HEK293 (cell line): ENCODE results near the gene STRIP1.

Source experiments
- CTCF ChIA-PET: fragments of 350-600 bp; formaldehyde crosslinking; extraction: SDS; loops from one replicate; lab custom pipeline; 2021; ENCODE audit warnings: antibody characterized with exemption; lab: Yijun Ruan, JAX
- POLR2A ChIA-PET: fragments of 300-600 bp; formaldehyde crosslinking; extraction: SDS; loops from one replicate; lab custom pipeline; 2020; ENCODE audit warnings: antibody characterized with exemption, inconsistent platforms; lab: Yijun Ruan, JAX
- H3K27ac ChIP-seq: fragments of 200-500 bp; sonication (Bioruptor generic); 2 replicates; pipeline ENCODE4 v1.5.1; 2014; ENCODE audit warnings: low read depth, low read length, control low read depth, inconsistent platforms; ENCODE audit errors: extremely low read depth
- H3K36me3 ChIP-seq, 2 experiments: fragments of 200-500 bp in 1 of 2; sonication (Bioruptor generic) in 1 of 2; 1 replicate in 1 of 2; 2 replicates in 1 of 2; pipeline ENCODE4 v1.5.1; 2014 to 2017; ENCODE audit warnings: inconsistent platforms in 2 of 2, low read length in 2 of 2; ENCODE audit not compliant: control insufficient read depth in 2 of 2, insufficient read depth in 1 of 2
- H3K4me1 ChIP-seq: fragments of 200-500 bp; sonication (Bioruptor generic); 2 replicates; pipeline ENCODE4 v1.5.1; 2014; ENCODE audit warnings: mild to moderate bottlenecking, low read length, inconsistent platforms; ENCODE audit not compliant: control insufficient read depth, insufficient read depth
- H3K4me3 ChIP-seq: 2 replicates; pipeline ENCODE4 v1.5.1; 2011; ENCODE audit warnings: low read depth, mild to moderate bottlenecking, control low read depth, low read length, moderate library complexity
- H3K9me3 ChIP-seq: fragments of 200-500 bp; sonication (Bioruptor generic); 2 replicates; pipeline ENCODE4 v1.5.1; 2014; ENCODE audit warnings: low read depth, low read length, inconsistent platforms; ENCODE audit not compliant: control insufficient read depth, insufficient read depth
- ELK4 ChIP-seq: IDR thresholded peaks from 2 replicates; pipeline ENCODE4 v1.6.1; 2011; ENCODE audit warnings: mild to moderate bottlenecking, low read depth, low read length, borderline replicate concordance
- FEZF1 ChIP-seq: fragments of 450-650 bp; formaldehyde crosslinking; IDR thresholded peaks from 2 replicates; pipeline ENCODE4 v1.5.1; 2016; ENCODE audit warnings: missing biosample characterization, missing genetic modification characterization
- GLI2 ChIP-seq: fragments of 450-650 bp; formaldehyde crosslinking; IDR thresholded peaks from 2 replicates; pipeline ENCODE4; 2017; ENCODE audit warnings: missing biosample characterization, missing genetic modification characterization, low read depth, borderline replicate concordance
- HOXA7 ChIP-seq: sonication (generic); formaldehyde crosslinking; IDR thresholded peaks from 2 replicates; pipeline ENCODE4 v1.8.1; 2022; ENCODE audit warnings: missing genetic modification reagents, borderline replicate concordance
- IKZF3 ChIP-seq: fragments of 450-650 bp; IDR thresholded peaks from 2 replicates; pipeline ENCODE4 v1.5.0; 2018; ENCODE audit warnings: missing biosample characterization, mild to moderate bottlenecking, missing genetic modification characterization, moderate library complexity
- KLF10 ChIP-seq: fragments of 450-650 bp; IDR thresholded peaks from 2 replicates; pipeline ENCODE4 v1.5.1; 2018; ENCODE audit warnings: missing biosample characterization, mild to moderate bottlenecking, missing genetic modification characterization
- SP3 ChIP-seq: fragments of 450-650 bp; formaldehyde crosslinking; IDR thresholded peaks from 2 replicates; pipeline ENCODE4 v1.5.1; 2016; ENCODE audit warnings: missing biosample characterization, missing genetic modification characterization
- TRIM28 ChIP-seq: IDR thresholded peaks from 2 replicates; pipeline ENCODE4 v1.6.1; 2011; ENCODE audit warnings: low read length, control low read depth, borderline replicate concordance
- ZBTB1 ChIP-seq: fragments of 450-650 bp; formaldehyde crosslinking; IDR thresholded peaks from 2 replicates; pipeline ENCODE4 v1.5.1; 2016; ENCODE audit warnings: missing biosample characterization, missing genetic modification characterization
- ZNF121 ChIP-seq: fragments of 450-650 bp; formaldehyde crosslinking; IDR thresholded peaks from 2 replicates; pipeline ENCODE4 v1.5.1; 2016; ENCODE audit warnings: missing biosample characterization, missing genetic modification characterization
- ZNF221 ChIP-seq: fragments of 450-650 bp; formaldehyde crosslinking; IDR thresholded peaks from 2 replicates; pipeline ENCODE4 v1.5.1; 2017; ENCODE audit warnings: missing biosample characterization, missing genetic modification characterization, borderline replicate concordance
- ZNF391 ChIP-seq: fragments of 450-650 bp; formaldehyde crosslinking; IDR thresholded peaks from 2 replicates; pipeline ENCODE4 v1.5.1; 2016; ENCODE audit warnings: low read depth, missing biosample characterization, missing genetic modification characterization, borderline replicate concordance
- ZNF473 ChIP-seq: fragments of 450-650 bp; formaldehyde crosslinking; IDR thresholded peaks from 2 replicates; pipeline ENCODE4 v1.5.1; 2017; ENCODE audit warnings: missing biosample characterization, missing genetic modification characterization
- ZNF621 ChIP-seq: fragments of 450-650 bp; formaldehyde crosslinking; IDR thresholded peaks from 2 replicates; pipeline ENCODE4 v1.5.1; 2017; ENCODE audit warnings: missing biosample characterization, missing genetic modification characterization
- ZNF660 ChIP-seq: fragments of 450-650 bp; IDR thresholded peaks from 2 replicates; pipeline ENCODE4 v1.5.1; 2018; ENCODE audit warnings: missing biosample characterization, mild to moderate bottlenecking, missing genetic modification characterization
- ZNF776 ChIP-seq: fragments of 450-650 bp; formaldehyde crosslinking; IDR thresholded peaks from 2 replicates; pipeline ENCODE4 v1.5.0; 2017; ENCODE audit warnings: missing biosample characterization, missing genetic modification characterization, borderline replicate concordance
- ZNF792 ChIP-seq: fragments of 450-650 bp; formaldehyde crosslinking; IDR thresholded peaks from 2 replicates; pipeline ENCODE4 v1.5.1; 2016; ENCODE audit warnings: missing biosample characterization, missing genetic modification characterization
- ZSCAN18 ChIP-seq: fragments of 450-650 bp; formaldehyde crosslinking; IDR thresholded peaks from 2 replicates; pipeline ENCODE4 v1.5.1; 2016; ENCODE audit warnings: missing biosample characterization, missing genetic modification characterization
- ZSCAN4 ChIP-seq: fragments of 450-650 bp; formaldehyde crosslinking; IDR thresholded peaks from 2 replicates; pipeline ENCODE4 v1.5.1; 2017; ENCODE audit warnings: missing biosample characterization, missing genetic modification characterization

The STRIP1 gene

GRCh38 chr1:110069404-110070281 lies 35.2 kb downstream of the STRIP1 start:
- ChIA-PET CTCF (no interaction called here), POLR2A (no interaction called here)
- TF ChIP-seq ZNF221 = no peak
- TF ChIP-seq ZNF473 (tag by site-specific recombination) = no peak
- H3K27ac ChIP-seq = no peak overlapping the region
- no peaks in the 10 kb centered on the region for H3K36me3 ChIP-seq
- H3K9me3 ChIP-seq = no peaks in the 10 kb centered on the region
- no peaks in the 10 kb centered on the region for H3K4me1 ChIP-seq
- H3K4me3 ChIP-seq = no peak overlapping the region

- H3K4me3 ChIP-seq = no peak overlapping the region
- H3K36me3 ChIP-seq = no peaks in the 10 kb centered on the region
- no peaks in the 10 kb centered on the region for H3K9me3 ChIP-seq
- H3K4me1 ChIP-seq = no peaks in the 10 kb centered on the region
- CTCF ChIA-PET = interaction anchor here (1.0 to 1.5 kb wide), 3 partner anchors 10 to 64 kb away, joined by 3 to 15 read pairs (median 7); no protein-coding TSS in a partner anchor
- POLR2A ChIA-PET = no interaction called here
- no peak for TF ChIP-seq ZNF391 (tag by site-specific recombination)
- TF ChIP-seq FEZF1 (tag by site-specific recombination) = no peak
- TF ChIP-seq KLF10 (tag by site-specific recombination) = no peak
- no peak for TF ChIP-seq TRIM28
- TF ChIP-seq ZNF792 (tag by site-specific recombination) = no peak
- TF ChIP-seq GLI2 = no peak
- no peak for TF ChIP-seq HOXA7 (CRISPR knock-in tag)
- TF ChIP-seq ZSCAN18 (tag by site-specific recombination) = no peak
- no peak for TF ChIP-seq ZNF621
- TF ChIP-seq ZNF776 = no peak
- TF ChIP-seq ZBTB1 (tag by site-specific recombination) = no peak
- no peak for TF ChIP-seq IKZF3
- H3K27ac ChIP-seq = no peak overlapping the region
Measured at GRCh38 chr1:110070282-110070669, 35.9 kb downstream of the STRIP1 start.

GRCh38 chr1:110070671-110071242 lies 36.3 kb downstream of the STRIP1 start, which contains the start of gene ALX3:
TSS of gene ALX3 (minus strand) at chr1:110070672. CDS start at chr1:110070612, 60 bp downstream.
- H3K27ac ChIP-seq = no peak within 1 kb of the TSS
- TF ChIP-seq ZNF121 (tag by site-specific recombination) (no peak), ELK4 (no peak), ZNF660 (tag by site-specific recombination) (no peak), ZSCAN4 (tag by site-specific recombination) (no peak), SP3 (tag by site-specific recombination) (no peak)
- TF ChIP-seq, all 188 proteins: peak for 0
- ChIA-PET CTCF (interaction anchor here (1.0 to 1.8 kb wide), 6 partner anchors 11 to 63 kb away, joined by 3 to 15 read pairs (median 4); no protein-coding TSS in a partner anchor), POLR2A (no interaction called here)
- H3K9me3 ChIP-seq = no peaks in the 10 kb centered on the region
- no peaks in the 10 kb centered on the region for H3K36me3 ChIP-seq
- no peak within 1 kb of the TSS for H3K4me3 ChIP-seq
- no peaks in the 10 kb centered on the region for H3K4me1 ChIP-seq
